Measurements from ENCODE around the gene LINC00305.

The LINC00305 gene

DNA sequence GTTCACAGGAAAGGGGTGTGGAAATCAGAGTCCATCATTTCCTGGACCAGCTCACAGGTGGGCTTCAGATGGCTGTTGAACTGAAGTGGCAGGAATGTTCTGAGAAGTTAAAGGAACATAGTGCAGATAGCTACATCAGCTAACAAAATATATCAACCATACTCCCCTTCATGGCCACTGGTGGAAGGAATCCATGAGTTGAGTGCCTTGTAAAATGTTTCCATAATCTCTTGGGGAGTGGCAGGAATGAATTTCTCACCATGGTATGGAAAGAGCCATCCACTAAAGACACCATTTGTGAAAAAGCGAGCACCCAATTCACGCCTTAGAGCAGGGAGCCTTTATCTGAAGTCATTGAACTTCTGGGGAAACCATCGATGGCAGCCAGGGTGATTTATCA lies at the start of gene LINC00305:
Gene LINC00305 (minus strand): TSS at position 101 of the 400 bp plus-strand sequence.
- no peak for DNase-seq

DNA sequence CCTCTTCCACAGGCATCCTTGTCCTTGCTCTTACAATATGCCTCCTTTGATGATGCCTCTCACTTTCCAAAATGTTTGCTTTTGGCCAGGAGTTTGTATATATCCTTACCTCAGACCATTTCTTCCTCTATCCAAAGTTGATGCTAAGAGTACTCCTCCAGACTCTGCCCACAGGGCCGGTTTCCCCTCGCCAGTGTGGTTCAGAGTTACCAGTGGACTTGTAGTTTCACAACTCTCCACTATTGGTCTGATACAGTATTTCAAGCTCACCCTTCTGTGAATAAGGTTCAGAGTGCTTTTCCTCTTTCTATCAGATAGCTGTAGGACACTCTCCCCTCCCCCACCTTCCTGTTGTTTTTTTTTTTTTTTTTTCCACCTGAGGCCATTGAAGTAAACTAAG lies 42.2 kb upstream of the LINC00305 start:
- no peak for DNase-seq

DNA sequence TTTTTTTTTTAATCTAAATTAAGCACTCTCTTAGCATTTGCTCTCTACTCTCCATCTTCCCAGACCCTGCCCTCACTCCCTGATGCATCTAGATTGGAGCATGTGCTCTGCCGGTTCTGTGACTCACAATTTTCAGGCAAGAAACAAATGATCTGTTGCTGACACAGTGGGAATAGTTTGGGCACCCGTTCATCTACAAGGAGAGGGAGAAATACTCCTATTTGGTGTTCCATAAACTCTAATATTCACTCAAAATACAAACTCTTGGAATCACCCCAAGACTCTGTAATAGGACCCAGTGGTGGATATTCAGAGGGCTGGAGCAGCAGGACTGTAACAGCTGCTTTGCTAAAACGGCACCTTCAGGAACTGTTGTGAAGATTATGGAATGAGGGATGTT lies 37.1 kb upstream of the LINC00305 start:
- no peak for DNase-seq

- no peak for DNase-seq
Observed at GRCh38 chr18:64183665-64184064, 34.8 kb upstream of the LINC00305 start.

GRCh38 chr18:64180617-64181016 lies 31.7 kb upstream of the LINC00305 start:
- no peak for DNase-seq

DNA sequence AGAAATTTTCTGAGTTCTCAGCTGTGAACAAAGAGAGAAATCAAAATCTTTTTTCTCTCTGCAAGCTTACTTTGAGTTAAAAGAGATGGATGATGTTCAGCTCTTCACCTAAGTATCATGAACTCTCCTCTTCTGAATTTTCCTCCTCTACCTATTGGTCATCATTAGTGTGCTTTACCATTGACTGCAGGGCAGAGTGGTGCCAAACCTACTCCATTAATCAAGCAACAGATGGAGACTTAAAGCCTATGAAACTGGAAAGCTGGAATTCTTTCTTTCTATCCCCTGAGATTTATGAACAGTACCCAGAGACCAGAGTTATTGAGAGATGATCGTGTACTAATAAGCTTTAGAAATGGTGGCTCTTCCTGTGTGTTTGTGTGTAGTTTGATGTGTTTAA lies 31.3 kb upstream of the LINC00305 start:
- no peak for DNase-seq

GRCh38 chr18:64179556-64180080 lies 30.7 kb upstream of the LINC00305 start:
- no peak for DNase-seq

DNA sequence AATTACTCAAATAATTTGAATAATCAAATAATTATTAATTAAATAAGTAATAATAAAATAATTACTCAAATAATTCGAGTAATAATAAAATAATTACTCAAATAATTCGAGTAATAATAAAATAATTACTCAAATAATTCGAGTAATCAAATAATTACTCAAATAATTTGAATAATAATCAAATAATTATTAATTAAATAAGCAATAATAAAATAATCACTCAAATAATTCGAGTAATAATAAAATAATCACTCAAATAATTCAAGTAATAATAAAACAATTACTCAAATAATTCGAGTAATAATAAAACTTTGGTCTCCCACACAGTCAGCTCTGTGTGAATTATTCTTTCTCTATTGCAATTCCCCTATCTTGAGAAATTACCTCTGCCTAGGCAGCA lies 30.0 kb upstream of the LINC00305 start:
- no peak for DNase-seq

GRCh38 chr18:64175432-64175831 lies 26.5 kb upstream of the LINC00305 start:
- no peak for DNase-seq

- no peak for DNase-seq
Observed at GRCh38 chr18:64171576-64171975, 22.7 kb upstream of the LINC00305 start.

DNA sequence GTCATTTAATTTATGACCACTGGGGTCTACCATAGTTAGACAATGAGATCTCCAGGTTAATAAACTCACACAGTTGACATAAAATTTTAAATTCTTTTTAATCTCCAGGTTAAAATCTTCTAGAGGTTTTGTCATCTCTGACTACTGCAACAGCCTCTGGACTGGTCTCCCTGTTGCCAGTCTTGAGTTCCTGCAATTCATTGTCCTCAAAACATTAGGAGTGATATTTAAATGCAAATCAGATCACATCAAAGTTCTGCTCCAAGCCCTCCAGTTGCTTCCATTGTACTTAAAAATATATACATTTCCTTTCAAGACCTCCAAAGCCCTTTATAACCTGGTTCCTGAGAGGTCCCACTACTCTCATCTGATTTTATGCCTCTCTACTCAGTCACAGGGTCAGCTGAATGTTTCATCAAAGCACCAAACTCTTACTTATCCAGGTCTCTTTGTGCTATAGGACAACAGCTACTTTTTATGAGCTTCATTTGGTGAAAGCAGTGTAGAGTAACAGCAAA lies 18.6 kb upstream of the LINC00305 start:
- no peak for DNase-seq

DNA sequence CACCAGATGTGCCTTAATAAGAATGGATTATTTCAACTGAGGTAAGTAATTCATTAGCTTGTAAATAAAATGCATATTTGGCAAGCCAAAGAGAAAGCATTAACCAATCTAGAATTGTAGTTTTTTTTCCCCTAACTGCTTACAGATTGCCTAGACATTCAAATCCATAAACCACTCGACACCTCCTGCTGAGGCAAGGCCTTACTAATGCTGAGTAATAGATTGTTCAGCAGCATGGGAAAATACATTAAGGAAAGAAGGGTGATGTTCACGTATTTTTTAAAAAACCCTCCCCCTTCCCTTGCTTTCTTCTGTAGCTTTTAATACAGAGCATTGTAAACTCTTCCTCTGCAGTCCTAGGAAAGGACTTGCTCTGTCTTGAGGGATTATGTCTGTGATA lies 17.0 kb upstream of the LINC00305 start:
- DNase-seq, result no peak

- no peak for DNase-seq
Observed at GRCh38 chr18:64164883-64165282, 16.0 kb upstream of the LINC00305 start.

- DNase-seq, result no peak
Observed at GRCh38 chr18:64149916-64150438, 1.1 kb upstream of the LINC00305 start.

DNA sequence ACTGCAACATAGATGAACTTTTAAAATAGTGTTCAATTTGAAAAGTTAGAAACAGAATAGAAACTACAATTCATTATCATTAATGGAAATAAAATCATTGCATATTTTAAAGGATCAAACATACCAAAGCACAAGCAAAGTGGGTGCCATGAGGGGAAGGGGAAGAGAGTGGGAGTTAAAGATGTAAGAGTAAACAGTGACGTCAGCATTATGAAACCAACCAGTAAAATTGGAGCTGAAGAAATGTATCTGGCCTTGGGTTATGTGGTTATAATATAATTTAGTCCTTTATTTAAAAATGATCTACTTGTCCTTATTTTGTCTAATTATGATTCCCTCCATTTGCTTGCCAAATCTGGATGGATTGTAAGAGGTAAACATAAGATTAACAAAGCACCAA lies 6.0 kb downstream of the LINC00305 start:
- DNase-seq, result no peak

GRCh38 chr18:64137914-64138313 lies 11.0 kb downstream of the LINC00305 start:
- no peak for DNase-seq

- DNase-seq, result no peak
Observed at GRCh38 chr18:64134044-64134747, 14.7 kb downstream of the LINC00305 start.

DNA sequence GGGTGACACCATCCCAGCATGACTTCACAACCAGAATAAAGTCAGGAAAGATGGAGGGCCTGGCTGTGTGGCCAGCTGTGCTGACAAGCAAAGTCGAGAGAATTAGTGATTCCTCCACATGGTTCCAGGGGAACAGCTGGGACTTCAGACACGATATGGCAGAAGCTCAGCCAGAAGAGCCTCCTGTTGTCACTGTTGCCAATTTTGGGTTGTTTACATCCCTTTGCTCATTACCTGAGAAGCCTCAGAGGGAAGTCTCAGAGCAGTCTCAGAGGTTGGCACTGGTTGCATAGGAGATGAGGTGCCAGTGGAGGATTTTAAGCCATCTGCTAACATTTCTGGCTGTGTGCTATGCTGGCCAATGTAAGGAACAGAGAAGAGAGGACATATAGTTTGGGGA lies 16.0 kb downstream of the LINC00305 start:
- no peak for DNase-seq

GRCh38 chr18:64131314-64131713 lies 17.6 kb downstream of the LINC00305 start:
- DNase-seq, result no peak

GRCh38 chr18:64127172-64127571 lies 21.7 kb downstream of the LINC00305 start:
- DNase-seq, result no peak

DNA sequence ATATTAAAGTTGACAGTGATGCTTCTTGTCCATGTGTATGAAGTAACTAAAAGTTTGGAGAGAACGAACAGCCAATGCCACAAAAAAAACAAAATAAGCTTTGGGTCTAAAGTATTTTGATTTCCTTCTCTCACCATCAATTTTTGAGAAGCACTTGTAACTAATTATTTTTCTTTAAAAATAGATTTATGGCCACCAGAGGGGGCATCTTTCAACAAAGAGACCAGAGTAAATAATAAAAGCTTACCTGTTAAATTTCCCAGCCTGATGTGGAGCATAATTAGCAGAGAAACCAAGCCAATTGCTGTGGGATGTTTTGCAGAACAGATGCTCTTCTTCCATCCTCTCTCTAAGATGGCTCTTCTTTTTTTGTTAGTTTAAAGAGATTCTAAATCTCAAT lies 29.0 kb downstream of the LINC00305 start:
- no peak for DNase-seq

GRCh38 chr18:64118406-64118805 lies 30.5 kb downstream of the LINC00305 start:
- DNase-seq, result no peak

- DNase-seq, result no peak
Observed at GRCh38 chr18:64116571-64117175, 32.2 kb downstream of the LINC00305 start.

- no peak for DNase-seq
Observed at GRCh38 chr18:64115881-64116280, 33.0 kb downstream of the LINC00305 start.
